Measurements from ENCODE around the gene TDRD1. TPM values are rescaled to one million over a fixed set of nuclear protein-coding genes. Genes with fewer than 3 reads are reported as not detected.
A peak's percentile ranks its signal among the peaks of the same experiment; 100 is the strongest.
"Not testable (repeated sequence)": the region's sequence is repeated elsewhere in the genome, so short reads cannot be mapped to it uniquely, and the experiment has no call there.

TDRD1 gene
- total RNA-seq, 1 donor from 2014 or later, result not detected

GRCh38 chr10:114143160-114143559, 36.0 kb upstream of the TDRD1 start:
- TF ChIP-seq CTCF (conservative IDR thresholded peaks at IDR 0.05; ENCODE audit: low read depth, low read length), result no peak
- no peak for DNase-seq (ENCODE audit: low read depth)
- no peak overlapping the region for H3K4me3 ChIP-seq (ENCODE audit: low read depth, low read length)

GRCh38 chr10:114149476-114149875, 29.7 kb upstream of the TDRD1 start:
- not testable (repeated sequence) for H3K4me3 ChIP-seq (ENCODE audit: low read depth, low read length); DNase-seq (ENCODE audit: low read depth)

- no peak for TF ChIP-seq CTCF (conservative IDR thresholded peaks at IDR 0.05; ENCODE audit: low read depth, low read length)
- peak; percentile 63 for DNase-seq (ENCODE audit: low read depth)
- no peak overlapping the region for H3K4me3 ChIP-seq (ENCODE audit: low read depth, low read length)
These were observed 27.7 kb upstream of the TDRD1 start for GRCh38 chr10:114151486-114151885.

- no peak for TF ChIP-seq CTCF (conservative IDR thresholded peaks at IDR 0.05; ENCODE audit: low read depth, low read length)
These were observed 27.3 kb upstream of the TDRD1 start for GRCh38 chr10:114151892-114152291.

GRCh38 chr10:114157912-114158311, 21.2 kb upstream of the TDRD1 start:
- DNase-seq (ENCODE audit: low read depth), result no peak
- no peak overlapping the region for H3K4me3 ChIP-seq (ENCODE audit: low read depth, low read length)
- no peak for TF ChIP-seq CTCF (conservative IDR thresholded peaks at IDR 0.05; ENCODE audit: low read depth, low read length)

More at GRCh38 chr10:114151892-114152291, 27.3 kb upstream of the TDRD1 start:
- H3K4me3 ChIP-seq (ENCODE audit: low read depth, low read length), result no peak overlapping the region
- DNase-seq (ENCODE audit: low read depth), result no peak

- no peak for DNase-seq (ENCODE audit: low read depth)
These were observed 16.1 kb upstream of the TDRD1 start for GRCh38 chr10:114163062-114163461.

GRCh38 chr10:114166043-114166442, 13.1 kb upstream of the TDRD1 start:
- no peak for TF ChIP-seq CTCF (conservative IDR thresholded peaks at IDR 0.05; ENCODE audit: low read depth, low read length)

More at GRCh38 chr10:114163062-114163461, 16.1 kb upstream of the TDRD1 start:
- TF ChIP-seq CTCF (conservative IDR thresholded peaks at IDR 0.05; ENCODE audit: low read depth, low read length), result no peak
- no peak overlapping the region for H3K4me3 ChIP-seq (ENCODE audit: low read depth, low read length)

More at GRCh38 chr10:114166043-114166442, 13.1 kb upstream of the TDRD1 start:
- DNase-seq (ENCODE audit: low read depth), result no peak
- no peak overlapping the region for H3K4me3 ChIP-seq (ENCODE audit: low read depth, low read length)

Data from epithelial cell of proximal tubule (primary cell).